HG02981 (cell line): ENCODE measurements around the gene BACH2.
"Not testable (repeated sequence)": the region's sequence is repeated elsewhere in the genome, so short reads cannot be mapped to it uniquely, and the experiment has no call there.

Source experiments
- ATAC-seq: cut with Tn5 transposase; IDR thresholded peaks from one replicate; pipeline ENCODE4 v1.9.1; 2021; ENCODE audit warnings: mild to moderate bottlenecking, moderate library complexity; ENCODE audit not compliant: unreplicated experiment

Gene BACH2

GRCh38 chr6:90216072-90216977, 80.3 kb downstream of the BACH2 start:
- ATAC-seq = peak; percentile 70

- no peak for ATAC-seq
These were observed 81.7 kb downstream of the BACH2 start for GRCh38 chr6:90214966-90215365.

- ATAC-seq = no peak
These were observed 82.2 kb downstream of the BACH2 start for GRCh38 chr6:90214461-90214860.

- no peak for ATAC-seq
These were observed 84.4 kb downstream of the BACH2 start for GRCh38 chr6:90212274-90212673.

GRCh38 chr6:90209527-90209926, 87.1 kb downstream of the BACH2 start:
- ATAC-seq = no peak

- not testable (repeated sequence) for ATAC-seq
These were observed 88.0 kb downstream of the BACH2 start for GRCh38 chr6:90208690-90209089.

- no peak for ATAC-seq
These were observed 92.2 kb downstream of the BACH2 start for GRCh38 chr6:90204327-90205056.

- ATAC-seq = no peak
These were observed 93.0 kb downstream of the BACH2 start for GRCh38 chr6:90203672-90204071.

- ATAC-seq = no peak
These were observed 94.5 kb downstream of the BACH2 start for GRCh38 chr6:90202156-90202555.

- no peak for ATAC-seq
These were observed 96.7 kb downstream of the BACH2 start for GRCh38 chr6:90199900-90200299.

- ATAC-seq = no peak
These were observed 97.8 kb downstream of the BACH2 start for GRCh38 chr6:90198758-90199425.

- ATAC-seq = no peak
These were observed 98.7 kb downstream of the BACH2 start for GRCh38 chr6:90197854-90198496.

GRCh38 chr6:90195094-90195829, 101.4 kb downstream of the BACH2 start:
- no peak for ATAC-seq

GRCh38 chr6:90194371-90194841, 102.2 kb downstream of the BACH2 start:
- no peak for ATAC-seq

- ATAC-seq = no peak
These were observed 103.3 kb downstream of the BACH2 start for GRCh38 chr6:90193359-90193758.

GRCh38 chr6:90192857-90193256, 103.8 kb downstream of the BACH2 start:
- no peak for ATAC-seq

GRCh38 chr6:90190752-90191395, 105.8 kb downstream of the BACH2 start:
- peak; percentile 55 for ATAC-seq

- no peak for ATAC-seq
These were observed 106.5 kb downstream of the BACH2 start for GRCh38 chr6:90190131-90190530.

- ATAC-seq = no peak
These were observed 109.1 kb downstream of the BACH2 start for GRCh38 chr6:90187437-90188121.
